Ureter (tissue), 1 donor: ENCODE data around the gene APPL2. TPM values are rescaled to one million over a fixed set of nuclear protein-coding genes. Genes with fewer than 3 reads are reported as not detected.
A peak's percentile ranks its signal among the peaks of the same experiment; 100 is the strongest.

Experiments
- DNase-seq: peaks from one replicate; pipeline ENCODE4 v3.0.0-alpha.2; 2020; ENCODE audit warnings: low spot score
- total RNA-seq: library from RNA; stranded (reverse); gene quantifications from one replicate; pipeline ENCODE4 v1.2.4, GENCODE V29; 2023
- donor health status: DM: yes; HTN: yes; CAD: no.

APPL2 gene
- total RNA-seq, 1 donor from 2014 or later, result 36.5 TPM

- no peak for DNase-seq
Observed at GRCh38 chr12:105223352-105223845, 12.6 kb downstream of the APPL2 start.

GRCh38 chr12:105222726-105223351 lies 13.1 kb downstream of the APPL2 start:
- DNase-seq, result no peak

- DNase-seq, result no peak
Observed at GRCh38 chr12:105222284-105222655, 13.7 kb downstream of the APPL2 start.

- DNase-seq, result no peak
Observed at GRCh38 chr12:105221583-105222283, 14.2 kb downstream of the APPL2 start.

- no peak for DNase-seq
Observed at GRCh38 chr12:105220929-105221290, 15.1 kb downstream of the APPL2 start.

GRCh38 chr12:105220150-105220928 lies 15.6 kb downstream of the APPL2 start:
- no peak for DNase-seq

- no peak for DNase-seq
Observed at GRCh38 chr12:105219261-105220028, 16.5 kb downstream of the APPL2 start.

- no peak for DNase-seq
Observed at GRCh38 chr12:105218434-105218833, 17.5 kb downstream of the APPL2 start.

- DNase-seq, result peak; percentile 59
Observed at GRCh38 chr12:105214670-105215375, 21.2 kb downstream of the APPL2 start.

GRCh38 chr12:105214148-105214547 lies 21.8 kb downstream of the APPL2 start:
- no peak for DNase-seq

GRCh38 chr12:105212438-105212837 lies 23.5 kb downstream of the APPL2 start:
- no peak for DNase-seq

GRCh38 chr12:105209091-105209490 lies 26.9 kb downstream of the APPL2 start:
- no peak for DNase-seq

GRCh38 chr12:105206686-105207374 lies 29.1 kb downstream of the APPL2 start:
- DNase-seq, result no peak

GRCh38 chr12:105205322-105206048 lies 30.5 kb downstream of the APPL2 start:
- no peak for DNase-seq

- DNase-seq, result no peak
Observed at GRCh38 chr12:105204916-105205315, 31.1 kb downstream of the APPL2 start.

GRCh38 chr12:105204127-105204526 lies 31.8 kb downstream of the APPL2 start:
- no peak for DNase-seq

- no peak for DNase-seq
Observed at GRCh38 chr12:105202202-105202601, 33.8 kb downstream of the APPL2 start.

- DNase-seq, result no peak
Observed at GRCh38 chr12:105201299-105201698, 34.7 kb downstream of the APPL2 start.

- no peak for DNase-seq
Observed at GRCh38 chr12:105200385-105200784, 35.6 kb downstream of the APPL2 start.

GRCh38 chr12:105198961-105199360 lies 37.0 kb downstream of the APPL2 start:
- DNase-seq, result no peak
